Measurements from ENCODE around the gene SMAD6.
"Not testable (repeated sequence)": the region's sequence is repeated elsewhere in the genome, so short reads cannot be mapped to it uniquely, and the experiment has no call there.

SMAD6 gene

GRCh38 chr15:66679061-66679656, 22.9 kb upstream of the SMAD6 start:
- DNase-seq = no peak

- no peak for DNase-seq
Observed at GRCh38 chr15:66679657-66680108, 22.4 kb upstream of the SMAD6 start.

GRCh38 chr15:66680502-66680901, 21.5 kb upstream of the SMAD6 start:
- no peak for DNase-seq

DNA sequence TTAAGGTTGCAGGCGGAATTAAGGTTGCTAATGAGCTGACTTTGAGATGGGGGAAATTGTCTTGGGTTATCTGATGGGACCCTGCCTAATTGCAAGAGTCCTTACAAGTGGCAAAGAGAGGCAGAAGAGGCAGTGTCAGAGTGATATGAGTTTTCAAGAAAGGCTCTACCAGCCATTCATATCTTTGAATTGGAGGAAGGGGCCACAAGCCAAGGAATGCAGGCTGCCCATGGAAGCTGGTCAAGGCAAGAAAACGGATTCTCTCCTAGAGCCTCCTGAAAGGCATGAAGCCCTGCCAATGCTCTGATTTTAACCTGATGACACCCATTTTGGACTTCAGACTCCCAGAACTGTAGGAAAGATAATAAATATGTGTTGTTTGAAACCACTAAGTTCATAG, 20.6 kb upstream of the SMAD6 start:
- no peak for DNase-seq

GRCh38 chr15:66682246-66682645, 19.8 kb upstream of the SMAD6 start:
- DNase-seq = no peak

- no peak for DNase-seq
Observed at GRCh38 chr15:66682865-66683264, 19.2 kb upstream of the SMAD6 start.

DNA sequence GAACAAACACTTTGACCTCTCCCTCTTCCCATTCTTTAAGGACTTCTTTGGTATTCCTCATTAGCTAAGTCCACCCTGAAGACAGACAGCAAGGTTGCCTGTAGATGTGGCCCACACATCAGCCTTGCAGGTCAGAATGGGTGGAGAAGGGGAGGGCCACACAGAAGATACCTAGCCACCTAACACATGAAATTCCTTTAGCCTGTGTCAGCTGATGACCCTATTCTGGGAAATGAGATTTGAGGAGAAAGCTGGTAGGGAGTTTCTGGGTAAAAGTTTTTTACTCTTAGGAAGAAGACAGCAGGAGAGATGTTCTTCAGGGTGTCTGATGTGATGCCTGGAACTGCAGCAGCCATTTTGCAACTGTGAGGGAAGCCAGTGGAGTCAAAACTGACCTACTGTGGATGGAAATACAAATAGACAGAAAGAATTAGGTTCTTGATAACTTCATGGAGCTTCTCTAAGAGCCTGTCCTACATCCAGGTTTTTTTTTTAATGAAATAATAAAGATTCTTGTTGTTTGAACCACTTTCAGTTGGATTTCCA, 17.8 kb upstream of the SMAD6 start:
- no peak for DNase-seq

GRCh38 chr15:66685638-66686150, 16.3 kb upstream of the SMAD6 start:
- DNase-seq = no peak

- not testable (repeated sequence) for DNase-seq
Observed at GRCh38 chr15:66690912-66691311, 11.1 kb upstream of the SMAD6 start.

DNA sequence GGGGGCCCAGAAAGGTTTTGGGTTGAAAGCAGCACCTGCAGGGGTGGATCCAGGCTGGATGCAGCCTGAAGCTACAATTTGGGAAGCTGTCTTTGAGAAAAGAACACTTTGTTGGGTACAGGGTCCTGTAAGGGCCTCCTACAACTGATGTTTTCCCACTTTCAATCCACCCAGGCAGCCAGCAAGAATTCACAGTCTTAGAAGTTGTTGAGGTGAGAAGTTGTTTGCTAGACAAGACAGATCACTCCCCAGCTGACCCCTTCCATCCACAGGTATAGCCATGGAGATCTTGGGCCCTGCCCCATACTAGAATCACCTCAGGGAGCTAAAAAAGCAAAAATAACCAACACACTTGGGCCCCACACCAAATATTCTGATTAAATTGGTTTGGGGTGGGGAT, 10.3 kb upstream of the SMAD6 start:
- DNase-seq = no peak

- no peak for DNase-seq
Observed at GRCh38 chr15:66692391-66692790, 9.6 kb upstream of the SMAD6 start.

DNA sequence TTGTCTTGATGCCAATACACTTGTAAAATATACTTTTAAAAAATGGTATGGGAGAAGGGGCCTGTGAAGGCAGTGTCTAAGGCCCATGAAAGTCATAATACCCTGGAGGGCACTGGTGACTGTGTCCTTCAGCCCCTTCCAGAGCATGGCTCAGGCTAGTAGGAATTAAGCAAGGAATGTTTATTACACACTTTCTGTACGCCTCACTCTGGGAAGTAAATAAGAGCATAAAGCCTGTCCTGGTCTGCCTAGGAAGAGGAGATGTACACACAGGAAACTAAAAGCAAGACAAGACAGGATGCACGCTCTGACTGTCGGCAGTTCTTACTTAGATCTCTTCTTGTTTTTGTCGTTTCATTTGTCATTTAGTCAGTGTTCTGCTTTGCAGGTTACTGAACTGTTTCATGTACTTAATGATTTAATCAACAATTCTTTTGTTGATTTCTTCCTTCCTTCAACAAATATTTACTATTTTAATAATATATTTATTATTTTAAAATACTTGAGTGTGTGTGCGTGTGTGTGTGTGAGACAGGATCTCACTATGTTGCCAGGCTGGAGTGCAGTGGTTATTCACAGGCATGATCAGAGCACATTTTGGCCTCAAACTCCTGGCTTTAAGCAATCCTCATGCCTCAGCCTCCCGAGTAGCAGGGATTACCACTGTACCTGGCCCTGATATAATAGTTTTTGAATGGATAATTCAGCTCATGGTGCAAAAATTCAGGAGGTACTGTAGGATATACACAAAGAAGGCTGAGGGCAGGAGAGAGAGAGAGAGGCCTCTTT, 9.0 kb upstream of the SMAD6 start:
- DNase-seq = no peak

- no peak for DNase-seq
Observed at GRCh38 chr15:66696770-66697169, 5.3 kb upstream of the SMAD6 start.

GRCh38 chr15:66698318-66698961, 3.6 kb upstream of the SMAD6 start:
- no peak for DNase-seq

DNA sequence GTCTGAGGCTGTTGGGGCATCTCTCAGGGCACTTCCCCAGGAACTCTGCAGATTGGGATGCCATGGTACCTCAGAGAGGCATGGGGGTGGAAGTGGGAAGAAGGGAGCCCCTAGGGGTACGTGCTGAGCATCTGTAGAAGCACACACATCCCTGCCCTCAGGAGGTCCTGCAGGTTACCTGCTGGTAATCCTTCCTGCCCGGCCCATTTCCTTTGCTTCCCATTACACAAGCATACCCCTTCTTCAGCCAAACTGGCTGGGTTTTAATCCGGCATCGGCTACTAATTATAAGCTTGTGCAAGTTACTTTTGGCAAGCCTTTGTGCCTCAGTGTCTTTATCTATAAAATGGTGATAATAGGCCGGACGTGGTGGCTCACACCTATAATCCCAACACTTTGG, 3.1 kb upstream of the SMAD6 start:
- DNase-seq = no peak

DNA sequence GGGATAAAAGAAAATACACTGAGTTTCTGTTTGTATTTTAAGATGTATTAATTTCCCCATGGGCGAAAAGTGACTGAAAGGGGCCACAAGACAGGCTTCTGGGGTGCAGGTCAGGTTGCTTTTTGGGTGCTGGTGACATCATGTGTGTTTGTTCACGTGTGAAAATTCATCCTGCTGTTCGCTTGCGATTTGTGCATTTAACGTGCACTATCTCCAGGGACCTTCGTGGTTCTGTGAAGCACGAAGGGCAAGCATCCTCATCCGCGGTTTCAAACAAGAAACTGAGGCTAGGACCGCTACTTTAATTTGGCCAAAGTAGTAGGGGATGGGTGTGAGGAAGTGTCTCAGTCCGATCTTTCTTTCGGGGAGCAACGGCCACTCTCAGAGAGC, 1.6 kb upstream of the SMAD6 start:
- no peak for DNase-seq

DNA sequence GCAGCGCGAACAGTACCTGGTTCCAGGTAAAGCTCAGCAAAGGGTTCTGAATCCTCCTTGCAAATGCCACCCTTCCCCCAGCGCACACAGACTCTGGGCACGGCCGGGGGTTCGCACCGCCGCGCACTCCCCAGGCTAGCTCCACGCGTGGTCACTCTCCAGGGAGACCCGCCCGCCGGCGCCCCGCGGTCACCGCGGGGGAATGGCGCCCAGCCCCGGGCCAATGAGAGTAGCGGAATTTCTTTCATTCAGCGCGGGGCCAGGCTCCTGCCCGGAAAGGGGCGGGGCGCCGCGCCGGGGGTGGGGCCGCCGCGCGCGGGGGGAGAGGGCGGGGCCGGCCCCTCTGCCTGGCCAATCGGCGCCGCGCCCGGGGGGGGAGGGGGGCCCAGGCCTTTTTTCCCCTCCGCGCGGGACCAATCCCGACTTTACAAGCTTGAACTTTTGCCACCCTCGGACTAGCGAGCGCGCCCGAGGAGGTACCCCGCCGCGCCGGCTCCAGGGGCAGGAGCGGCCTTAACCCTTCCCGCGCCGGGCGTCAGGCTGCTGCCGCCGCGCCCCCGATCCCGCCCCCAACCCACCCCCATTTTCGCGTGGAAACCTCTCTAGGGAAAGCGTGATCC, 1.1 kb upstream of the SMAD6 start:
- DNase-seq = peak; percentile 83

DNA sequence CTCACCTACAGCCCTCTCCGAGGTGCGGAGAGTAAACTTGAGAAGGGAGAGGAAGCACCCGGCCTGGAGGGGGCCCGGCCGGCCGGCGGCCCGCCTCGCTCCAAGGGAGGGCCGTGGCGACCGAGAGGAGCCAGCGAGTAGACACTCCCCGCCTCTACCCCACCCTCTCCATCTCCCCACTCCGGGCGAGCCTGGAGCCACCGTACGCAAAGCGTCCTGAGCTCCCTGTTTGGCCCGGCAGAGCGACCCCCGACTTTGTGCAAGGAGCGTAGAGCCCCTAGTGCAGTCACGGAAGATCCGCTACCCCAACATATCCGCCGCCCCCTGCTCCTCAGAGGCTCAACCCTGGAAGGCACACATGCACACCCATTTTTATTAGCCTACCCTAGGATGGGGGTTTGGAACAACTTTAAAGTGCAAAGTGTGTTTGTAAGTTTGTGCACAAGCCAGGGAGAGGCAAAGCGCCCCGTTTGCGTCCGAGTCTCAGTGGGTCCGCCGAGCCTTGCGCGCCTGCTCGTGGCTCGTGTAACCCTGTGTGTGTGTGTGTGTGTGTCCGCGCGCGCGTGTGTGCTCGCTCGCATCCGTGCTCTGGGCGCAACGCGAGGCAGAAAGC, 508 bp upstream of the SMAD6 start:
- DNase-seq = peak; percentile 30

- no peak for DNase-seq
Observed at GRCh38 chr15:66702787-66703539, 927 bp downstream of the SMAD6 start.

DNA sequence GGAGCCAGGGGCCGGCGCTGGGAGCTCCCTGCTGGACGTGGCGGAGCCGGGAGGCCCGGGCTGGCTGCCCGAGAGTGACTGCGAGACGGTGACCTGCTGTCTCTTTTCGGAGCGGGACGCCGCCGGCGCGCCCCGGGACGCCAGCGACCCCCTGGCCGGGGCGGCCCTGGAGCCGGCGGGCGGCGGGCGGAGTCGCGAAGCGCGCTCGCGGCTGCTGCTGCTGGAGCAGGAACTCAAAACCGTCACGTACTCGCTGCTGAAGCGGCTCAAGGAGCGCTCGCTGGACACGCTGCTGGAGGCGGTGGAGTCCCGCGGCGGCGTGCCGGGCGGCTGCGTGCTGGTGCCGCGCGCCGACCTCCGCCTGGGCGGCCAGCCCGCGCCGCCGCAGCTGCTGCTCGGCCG, 1.5 kb downstream of the SMAD6 start:
- DNase-seq = no peak

DNA sequence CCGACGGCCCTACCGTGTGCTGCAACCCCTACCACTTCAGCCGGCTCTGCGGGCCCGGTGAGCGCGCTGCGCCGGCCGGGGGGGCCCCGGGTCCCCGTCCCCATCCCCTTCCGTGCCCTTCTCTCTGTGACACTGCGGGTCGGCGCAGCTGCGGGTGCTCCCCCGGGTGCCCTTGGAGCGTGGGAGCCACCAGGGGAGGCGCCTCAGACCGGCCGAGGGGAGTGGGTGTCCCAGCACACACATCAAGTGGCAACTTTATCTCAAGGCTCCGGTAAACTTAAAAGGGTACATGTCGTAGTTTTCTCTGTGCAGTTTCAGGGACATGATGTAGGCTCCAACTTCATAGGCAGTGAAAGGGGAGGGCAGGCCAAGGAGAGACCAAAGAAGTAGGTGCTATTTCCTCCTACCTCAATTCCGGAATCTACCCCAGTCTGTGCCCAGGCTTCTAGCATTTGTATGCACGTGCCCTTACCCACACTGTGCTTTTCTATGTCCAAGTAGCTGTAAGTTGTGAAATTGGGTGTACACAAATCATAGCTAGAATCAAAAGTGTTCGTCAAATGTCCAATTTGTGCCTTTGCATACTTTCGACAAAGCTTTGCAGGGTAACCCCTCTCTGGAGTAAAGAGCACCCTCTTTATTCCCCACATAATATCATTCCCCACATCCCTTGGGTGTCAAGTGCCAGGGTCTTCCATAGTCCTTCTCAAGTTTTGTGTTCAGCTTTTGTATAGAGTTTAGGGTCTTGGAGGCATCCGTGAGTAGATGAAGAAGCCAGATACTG, 2.2 kb downstream of the SMAD6 start:
- DNase-seq = no peak
